Epithelial cell of esophagus (primary cell): ENCODE measurements around the gene SSR3.

Experiments
- DNase-seq: peaks from one replicate; pipeline ENCODE4 v3.0.0; 2010; ENCODE audit warnings: low read depth
- H3K4me3 ChIP-seq: 2 replicates; pipeline ENCODE4 v1.5.1; 2011; ENCODE audit warnings: mild to moderate bottlenecking, low read length, control low read depth
- CTCF ChIP-seq: IDR thresholded peaks from 2 replicates; pipeline ENCODE4 v1.5.1; 2011; ENCODE audit warnings: low read depth, mild to moderate bottlenecking, low read length, control low read depth, inconsistent platforms; ENCODE audit not compliant: insufficient read depth; ENCODE audit errors: missing control alignments

Gene SSR3

GRCh38 chr3:156525808-156526207 lies 29.1 kb downstream of the SSR3 start:
- DNase-seq: peak; percentile 75
- no peak for TF ChIP-seq CTCF
- no peak overlapping the region for H3K4me3 ChIP-seq

GRCh38 chr3:156522673-156523072 lies 32.2 kb downstream of the SSR3 start:
- DNase-seq: no peak
- no peak for TF ChIP-seq CTCF
- no peak overlapping the region for H3K4me3 ChIP-seq

GRCh38 chr3:156519758-156520162 lies 35.2 kb downstream of the SSR3 start:
- DNase-seq: peak; percentile 47
- no peak overlapping the region for H3K4me3 ChIP-seq
- no peak for TF ChIP-seq CTCF

- peak; percentile 79 for DNase-seq
- no peak for TF ChIP-seq CTCF
- H3K4me3 ChIP-seq: no peak overlapping the region
Measured at GRCh38 chr3:156518726-156519125, 36.2 kb downstream of the SSR3 start.

- no peak for TF ChIP-seq CTCF
- no peak overlapping the region for H3K4me3 ChIP-seq
- no peak for DNase-seq
Measured at GRCh38 chr3:156516961-156517360, 38.0 kb downstream of the SSR3 start.

- TF ChIP-seq CTCF: no peak
- no peak overlapping the region for H3K4me3 ChIP-seq
- no peak for DNase-seq
Measured at GRCh38 chr3:156516284-156516683, 38.6 kb downstream of the SSR3 start.

GRCh38 chr3:156513619-156514018 lies 41.3 kb downstream of the SSR3 start:
- no peak for TF ChIP-seq CTCF

More at GRCh38 chr3:156513619-156514018, 41.3 kb downstream of the SSR3 start:
- no peak for DNase-seq
- no peak overlapping the region for H3K4me3 ChIP-seq
